Eye (tissue), 1 donor: ENCODE measurements around the gene DUS2.
"Not testable (repeated sequence)": the region's sequence is repeated elsewhere in the genome, so short reads cannot be mapped to it uniquely, and the experiment has no call there.

Experiments
- DNase-seq: peaks from one replicate; pipeline ENCODE4 v3.0.0-alpha.2; 2015

The DUS2 gene

DNA sequence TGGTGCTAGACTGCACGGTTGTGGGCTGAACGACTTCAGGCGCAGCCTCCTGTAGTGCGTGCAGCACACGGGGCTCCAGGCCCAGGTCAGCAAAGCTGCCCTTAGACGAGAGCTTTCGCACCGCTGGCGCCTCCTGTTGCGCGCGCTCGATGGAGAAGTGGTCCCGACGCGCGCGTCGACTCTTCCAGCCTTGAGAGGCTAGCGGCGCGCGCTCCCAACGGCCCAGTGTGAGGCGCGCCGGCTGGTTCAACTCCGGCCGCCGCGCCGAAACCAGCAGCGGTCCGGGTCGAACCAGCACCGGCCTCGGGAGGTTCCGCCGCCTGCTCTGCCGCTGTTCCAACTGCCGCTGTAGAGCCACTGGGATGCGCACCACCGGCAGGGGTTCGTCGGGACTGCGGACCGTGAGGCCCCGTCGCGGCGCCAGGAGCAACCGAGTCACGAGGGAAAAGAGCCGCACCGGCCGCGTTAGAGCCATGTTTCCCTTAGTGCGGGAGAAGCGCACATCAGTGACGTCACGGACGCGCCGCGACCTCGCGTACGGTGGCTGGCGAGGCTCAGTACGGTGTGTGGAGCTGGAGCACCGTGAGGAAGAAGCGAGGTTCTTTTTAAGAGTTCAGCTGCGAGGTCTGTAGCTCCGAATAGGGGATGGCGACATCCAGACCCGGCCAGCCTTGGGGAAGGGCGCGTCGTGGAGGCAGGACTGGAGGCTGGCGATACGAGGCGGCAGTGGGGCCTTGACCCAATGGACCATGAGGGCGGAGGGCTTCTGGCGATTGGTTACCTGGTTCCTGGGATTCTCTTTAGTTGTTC is at the start of gene DUS2, which contains the start of gene DDX28:
TSS of gene DUS2 (plus strand) at position 557 of the 810 bp plus-strand sequence. CDS start 14,740 bp downstream, outside the sequence.
TSS of gene DDX28 (minus strand) at position 505 of the 810 bp plus-strand sequence. CDS start at position 475, 30 bp downstream.
- peak; percentile 98 for DNase-seq

DNA sequence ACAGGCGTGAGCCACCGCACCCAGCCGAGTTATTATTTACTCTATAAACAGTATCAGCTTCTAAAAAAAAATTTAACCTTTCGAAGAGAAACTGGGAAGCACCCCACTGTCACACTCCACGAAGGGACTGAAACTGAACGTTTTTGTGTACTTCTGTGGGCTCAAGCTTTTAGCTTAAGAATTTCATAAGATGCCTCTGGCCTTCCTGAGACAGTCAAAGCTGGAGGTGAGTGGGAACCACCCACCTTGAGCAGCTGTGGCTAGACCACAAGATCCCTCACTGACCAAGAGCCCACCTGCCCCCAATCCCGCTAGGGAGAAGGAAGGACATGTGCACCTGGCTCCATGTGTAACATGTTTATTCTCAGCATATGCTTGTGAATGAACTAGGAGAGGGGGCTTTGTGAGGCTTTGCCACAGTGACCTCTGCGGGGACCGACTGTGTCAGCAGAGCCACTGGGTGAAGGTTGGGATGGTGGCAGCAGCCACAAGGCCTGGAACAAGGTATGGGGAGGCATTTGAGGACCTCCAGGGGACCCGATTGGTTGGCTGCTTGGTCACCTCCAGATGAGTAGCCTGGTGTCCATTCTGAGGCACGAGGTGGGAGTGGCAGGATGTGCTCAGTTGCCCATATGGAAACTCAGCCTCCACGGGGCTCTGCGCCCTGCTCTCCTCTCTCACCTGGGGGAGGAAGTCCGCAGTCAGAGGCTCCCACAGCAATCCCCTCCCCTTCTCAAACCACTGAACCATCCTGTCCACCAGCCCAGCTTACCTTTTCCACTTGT is 47.6 kb upstream of the DUS2 start:
- DNase-seq, result no peak

DNA sequence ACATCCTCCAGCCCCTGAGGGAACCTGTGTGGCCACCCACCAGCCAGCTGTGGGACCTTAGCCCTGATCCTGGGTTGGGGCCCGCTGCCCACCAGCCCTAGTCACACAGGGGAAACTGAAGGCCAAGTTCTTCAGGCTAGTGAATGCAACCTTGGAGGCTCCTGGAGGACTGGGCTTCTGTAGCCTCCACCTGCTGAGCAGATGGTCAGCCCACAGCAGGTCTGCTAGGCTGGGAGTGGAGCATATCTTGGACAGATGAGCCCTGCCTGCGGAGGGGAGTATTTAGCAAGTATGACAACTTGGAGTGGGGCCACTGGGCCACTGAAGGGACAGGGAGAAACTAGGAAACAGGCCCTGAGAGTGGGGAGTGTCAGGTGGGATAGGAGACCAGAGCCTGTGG is 46.9 kb upstream of the DUS2 start:
- no peak for DNase-seq

DNA sequence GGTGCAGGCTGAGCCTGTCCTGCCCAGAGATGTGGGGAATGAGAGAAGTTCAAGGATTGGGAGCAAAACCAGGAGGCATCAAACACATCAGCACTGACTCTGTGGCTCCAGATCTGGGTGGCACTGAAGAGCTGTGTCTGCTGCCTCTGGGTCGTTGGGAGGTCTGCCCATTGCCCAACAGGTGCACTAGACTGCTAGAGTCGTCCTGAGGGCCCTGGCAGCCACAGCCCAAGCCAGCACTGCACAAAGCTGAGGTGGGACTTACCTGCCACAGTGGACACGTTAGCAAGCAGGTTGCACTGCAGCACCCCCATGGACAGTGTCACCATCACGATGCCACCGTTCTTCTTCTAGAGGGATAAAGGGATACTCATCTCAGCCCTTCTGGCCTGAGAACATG is 46.1 kb upstream of the DUS2 start:
- DNase-seq, result no peak

DNA sequence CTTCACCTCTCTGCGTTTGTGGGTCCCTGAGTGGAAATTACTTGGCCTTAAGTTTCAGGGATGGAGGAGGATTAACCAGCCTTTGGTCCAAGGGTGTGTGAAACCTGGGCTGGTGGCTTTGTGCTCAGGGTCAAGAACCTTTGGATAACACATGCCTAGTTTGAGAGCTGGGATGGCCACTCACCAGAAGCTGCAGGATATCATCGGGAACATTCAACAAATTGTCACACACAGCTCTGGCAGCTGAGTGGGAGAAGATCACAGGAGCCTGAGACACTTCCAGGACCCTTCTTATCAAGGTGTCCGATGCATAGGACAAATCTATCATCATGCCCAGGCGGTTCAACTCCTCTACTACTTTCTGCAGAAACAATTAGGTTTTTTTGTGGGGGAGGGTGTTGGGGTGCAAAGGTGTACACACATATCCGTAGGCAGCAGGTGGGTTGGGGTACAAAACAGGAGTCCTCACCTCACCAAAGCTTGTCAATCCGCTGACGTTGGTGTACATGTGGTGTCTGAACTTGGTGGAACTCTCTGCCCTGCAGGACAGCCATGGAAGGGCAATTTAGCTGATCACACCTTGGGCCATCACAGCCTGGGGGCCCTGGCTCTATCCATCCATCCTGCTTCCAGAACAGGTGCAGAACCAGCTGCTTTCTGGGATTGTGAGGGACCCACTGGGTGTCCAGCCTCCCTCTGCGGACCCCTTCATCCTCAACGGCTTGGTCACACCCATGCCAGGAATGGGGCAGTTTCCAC is 45.4 kb upstream of the DUS2 start:
- no peak for DNase-seq

DNA sequence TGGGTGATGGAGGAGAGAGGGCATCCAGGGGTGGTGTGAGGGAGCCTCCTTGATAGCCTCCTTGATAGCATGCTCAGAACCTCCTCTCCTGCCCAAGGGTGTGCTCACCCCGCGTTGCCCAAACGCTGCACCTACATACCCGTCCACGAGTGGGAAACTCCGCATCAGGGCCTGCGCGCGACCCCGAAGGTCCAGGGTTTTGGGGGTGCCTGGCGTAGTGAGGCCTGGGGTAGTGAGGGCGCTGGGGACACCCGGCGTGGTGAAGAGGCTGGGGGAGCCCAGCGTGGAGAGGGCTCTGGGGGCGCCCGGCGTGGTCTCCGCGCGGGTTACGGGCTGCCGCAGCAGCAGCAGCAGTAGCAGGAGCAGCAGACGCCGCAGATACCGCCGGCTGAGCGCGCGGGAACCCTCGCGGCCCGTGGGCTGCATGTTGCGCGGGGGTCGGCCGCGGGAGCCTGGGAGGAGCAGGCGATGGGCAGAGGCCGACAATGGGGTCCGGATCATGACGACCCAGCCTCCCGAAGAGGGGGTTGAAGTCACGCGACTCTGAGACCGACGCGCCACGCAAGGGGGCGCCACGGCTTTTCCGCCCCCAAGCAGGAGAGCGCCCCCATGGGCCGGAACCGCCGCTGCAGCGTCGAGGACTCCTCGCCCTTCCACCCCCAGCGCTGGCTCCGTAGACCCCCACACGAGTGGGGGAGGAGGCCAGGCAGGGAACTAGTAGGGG is 43.0 kb upstream of the DUS2 start, which contains the start of gene DPEP3:
TSS of gene DPEP3 (minus strand) at position 545 of the 724 bp plus-strand sequence. CDS start at position 426, 119 bp downstream.
- DNase-seq, result no peak

DNA sequence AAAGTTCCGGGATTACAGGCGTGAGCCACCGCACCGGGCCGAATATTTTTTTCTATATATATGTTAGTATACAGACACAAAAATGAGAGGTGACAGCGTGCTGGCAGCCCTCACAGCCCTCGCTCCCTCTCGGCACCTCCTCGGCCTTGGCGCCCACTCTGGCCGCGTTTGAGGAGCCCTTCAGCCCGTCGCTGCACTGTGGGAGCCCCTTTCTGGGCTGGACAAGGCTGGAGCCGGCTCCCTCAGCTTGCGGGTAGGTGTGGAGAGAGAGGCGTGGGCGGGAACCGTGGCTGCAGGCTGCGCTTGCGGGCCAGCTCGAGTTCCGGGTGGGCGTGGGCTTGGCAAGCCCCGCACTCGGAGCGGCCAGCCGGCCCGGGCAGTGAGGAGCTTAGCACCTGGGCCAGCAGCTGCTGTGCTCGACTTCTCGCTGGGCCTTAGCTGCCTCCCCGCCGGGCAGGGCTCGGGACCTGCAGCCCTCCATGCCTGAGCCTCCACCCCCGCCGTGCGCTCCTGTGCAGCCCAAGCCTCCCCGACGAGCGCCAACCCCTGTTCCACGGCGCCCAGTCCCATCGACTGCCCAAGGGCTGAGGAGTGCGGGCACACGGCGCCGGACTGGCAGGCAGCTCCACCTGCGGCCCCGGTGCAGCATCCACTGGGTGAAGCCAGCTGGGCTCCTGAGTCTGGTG is 40.9 kb upstream of the DUS2 start:
- DNase-seq, result no peak

DNA sequence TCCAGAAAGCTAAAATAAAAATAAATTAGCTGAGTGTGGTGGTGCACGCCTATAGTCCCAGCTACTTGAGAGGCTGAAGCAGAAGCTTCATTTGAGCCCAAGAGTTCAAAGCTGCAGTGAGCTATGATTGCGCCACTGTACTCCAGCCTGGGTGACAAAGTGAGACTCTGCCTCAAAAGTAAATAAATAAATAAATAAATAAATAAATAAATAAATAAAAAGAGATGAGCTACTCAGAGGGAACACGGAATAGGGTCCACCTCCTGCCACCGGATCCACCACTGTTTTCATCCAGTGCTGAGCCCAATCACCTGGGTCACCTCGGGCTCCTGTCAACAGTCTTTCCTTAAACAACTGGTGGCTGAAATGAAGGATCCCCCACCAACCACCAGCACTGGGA is 36.1 kb upstream of the DUS2 start:
- no peak for DNase-seq

DNA sequence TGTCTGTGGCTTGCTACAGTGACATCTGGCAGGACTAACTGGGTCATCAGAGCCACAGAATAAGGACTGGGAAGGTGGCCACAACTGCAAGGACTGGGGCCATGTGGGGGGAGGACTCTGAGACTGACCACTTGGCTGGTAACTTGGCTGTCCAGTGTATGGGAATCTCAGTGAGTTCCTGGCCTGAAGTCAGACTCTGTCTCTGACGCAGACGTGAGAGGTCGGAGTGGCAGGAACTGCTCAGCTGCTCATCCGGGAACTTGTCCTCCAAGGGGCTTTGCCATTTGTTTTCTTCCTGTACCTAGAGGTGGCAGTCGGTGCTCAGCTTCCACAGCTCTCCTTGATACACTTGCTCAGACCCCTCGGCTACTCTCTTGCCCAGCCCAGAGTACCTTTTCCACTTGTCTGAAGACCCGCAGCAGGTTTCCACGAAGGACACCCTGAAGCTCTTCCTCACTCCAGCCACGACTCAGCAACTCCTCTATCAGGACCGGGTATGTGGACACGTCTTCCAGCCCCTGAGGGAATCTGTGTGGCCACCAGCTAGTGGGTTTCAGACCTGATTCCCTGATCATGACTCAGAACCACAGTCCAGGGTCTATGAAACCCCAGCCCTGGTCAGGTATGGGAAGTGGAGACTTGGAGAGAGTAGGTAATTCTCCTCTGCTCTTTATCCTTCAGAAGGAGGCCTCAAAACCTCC is 35.5 kb upstream of the DUS2 start:
- no peak for DNase-seq

DNA sequence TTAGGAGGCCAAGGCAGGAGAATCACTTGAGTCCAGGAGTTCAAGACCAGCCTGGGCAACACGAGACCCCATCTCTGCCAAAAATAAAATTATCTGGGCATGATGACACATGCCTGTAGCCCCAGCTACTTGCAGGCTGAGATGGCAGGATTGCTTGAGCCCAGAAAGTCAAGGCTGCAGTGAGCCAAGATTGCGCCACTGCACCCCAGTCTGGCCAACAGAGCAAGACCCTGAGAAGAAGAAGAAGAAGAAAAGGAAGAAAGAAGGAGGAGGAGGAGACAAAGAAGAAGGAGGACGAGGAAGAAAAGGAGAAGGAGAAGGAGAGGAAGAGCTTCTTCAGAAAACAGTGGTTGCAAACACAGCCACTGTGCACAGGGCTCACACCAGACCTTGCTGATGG is 34.4 kb upstream of the DUS2 start:
- DNase-seq, result no peak

DNA sequence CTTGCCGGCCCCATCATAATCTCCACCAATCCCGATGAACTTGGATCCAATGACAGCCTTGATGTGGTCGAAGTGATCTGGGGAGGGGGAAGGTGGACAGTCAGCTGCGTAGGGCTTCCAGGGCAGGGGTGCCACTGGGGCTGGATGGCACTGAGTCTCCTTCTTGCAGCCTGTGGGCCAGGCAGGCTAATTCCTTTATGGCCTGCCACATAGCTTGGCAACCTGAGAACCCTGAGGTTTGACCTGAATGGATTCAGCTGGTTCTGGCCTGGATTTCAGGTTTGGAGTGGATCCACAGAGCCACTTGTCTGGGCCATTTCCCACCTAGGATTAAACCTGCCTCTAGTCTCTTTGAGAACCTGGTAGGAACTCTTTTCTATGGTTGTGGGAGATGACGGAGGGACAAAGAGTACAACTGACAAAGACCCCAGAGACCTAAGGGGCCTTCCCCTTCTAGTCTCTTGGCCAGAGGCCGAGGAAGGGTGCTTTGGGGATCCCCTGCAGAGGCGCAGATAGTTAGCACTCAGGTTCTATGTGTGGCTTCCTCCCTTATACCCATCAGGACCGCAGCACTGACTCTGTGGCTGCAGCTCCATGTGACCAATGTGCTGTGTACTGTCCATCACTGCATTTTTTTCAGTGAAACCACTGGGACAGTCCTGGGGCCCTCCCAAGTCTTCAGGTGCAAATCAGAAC is 33.6 kb upstream of the DUS2 start:
- no peak for DNase-seq

DNA sequence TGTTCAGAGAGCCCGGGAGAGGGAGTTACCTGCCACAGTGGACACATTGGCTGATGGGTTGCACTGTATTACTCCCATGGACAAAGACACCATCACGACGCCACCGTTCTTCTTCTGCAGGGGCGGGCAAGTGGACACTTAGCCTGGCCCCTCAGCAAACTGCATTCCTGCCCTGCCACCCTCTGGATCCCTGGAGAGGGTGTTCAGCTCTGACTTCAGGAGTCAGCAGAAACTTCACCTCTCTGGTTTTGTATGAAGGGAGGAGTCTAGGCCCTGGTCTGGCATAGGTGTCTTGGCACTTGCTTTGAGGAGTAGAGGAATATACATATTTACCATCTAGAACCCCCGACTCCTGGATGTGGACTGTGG is 33.1 kb upstream of the DUS2 start:
- DNase-seq, result no peak

DNA sequence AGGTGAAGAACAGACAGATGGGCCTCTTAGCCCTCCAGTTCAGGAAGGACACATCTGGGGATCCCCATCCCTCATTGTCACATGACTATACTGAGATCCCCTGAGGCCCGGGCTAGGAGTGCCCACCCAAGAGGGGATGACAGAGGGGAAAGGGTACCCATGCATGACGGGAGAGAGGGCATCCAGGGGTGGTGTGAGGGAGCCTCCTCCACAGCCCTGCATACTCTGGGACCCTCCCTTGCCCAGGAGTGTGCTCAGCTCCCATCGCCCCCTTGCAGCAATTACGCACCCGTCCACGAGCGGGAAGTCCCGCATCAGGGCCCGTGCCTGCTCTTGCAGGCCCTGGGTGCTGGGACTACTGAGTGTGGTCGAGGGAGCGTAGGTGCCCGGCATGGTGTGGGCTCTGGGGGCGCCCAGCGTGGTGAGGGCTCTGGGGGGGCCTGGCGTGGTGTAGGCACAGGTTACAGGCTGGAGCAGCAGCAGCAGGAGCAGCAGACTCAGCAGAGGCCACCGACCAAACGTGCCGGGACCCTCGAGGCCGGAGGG is 30.4 kb upstream of the DUS2 start:
- no peak for DNase-seq

DNA sequence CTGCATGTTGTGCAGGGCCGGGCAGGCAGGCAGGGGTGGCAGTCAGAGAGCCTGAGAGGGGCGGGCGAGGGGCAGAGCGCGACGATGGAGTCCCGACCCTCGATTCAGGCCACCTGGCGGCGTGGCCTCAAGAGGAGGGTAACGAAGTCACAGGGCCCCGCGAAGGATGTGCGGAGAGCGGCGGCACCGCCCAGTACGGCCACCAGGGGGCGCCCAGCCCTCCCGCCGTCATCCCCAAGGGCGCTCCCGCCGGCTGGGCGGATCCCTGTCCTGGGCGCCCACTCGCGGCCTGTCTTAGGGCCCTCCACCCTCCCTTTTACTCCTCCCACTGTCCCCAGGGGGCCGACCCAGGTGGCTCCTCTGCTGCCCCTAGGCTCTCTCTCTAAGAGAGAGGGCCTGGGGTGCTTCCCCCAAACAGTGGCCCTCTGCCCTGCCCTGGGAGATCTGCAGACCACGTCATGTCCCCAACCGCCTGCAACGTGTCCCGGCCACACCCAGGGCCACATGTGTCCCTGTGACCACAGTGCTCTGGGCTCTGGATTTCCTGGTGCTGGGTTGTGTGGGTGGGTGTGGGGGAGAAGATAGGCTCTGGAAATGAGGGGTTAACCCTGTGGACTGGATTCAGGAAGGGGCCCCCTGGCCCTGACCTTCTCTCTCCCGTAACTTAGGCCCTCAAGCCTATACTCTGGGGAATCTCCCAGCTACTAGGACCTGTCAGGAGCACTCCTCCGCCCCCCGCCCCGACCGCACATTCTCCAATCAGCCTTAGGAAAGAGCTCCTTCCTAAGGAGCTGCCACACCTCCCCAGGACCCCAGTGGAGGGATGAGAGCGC is 29.7 kb upstream of the DUS2 start:
- DNase-seq, result peak; percentile 86

DNA sequence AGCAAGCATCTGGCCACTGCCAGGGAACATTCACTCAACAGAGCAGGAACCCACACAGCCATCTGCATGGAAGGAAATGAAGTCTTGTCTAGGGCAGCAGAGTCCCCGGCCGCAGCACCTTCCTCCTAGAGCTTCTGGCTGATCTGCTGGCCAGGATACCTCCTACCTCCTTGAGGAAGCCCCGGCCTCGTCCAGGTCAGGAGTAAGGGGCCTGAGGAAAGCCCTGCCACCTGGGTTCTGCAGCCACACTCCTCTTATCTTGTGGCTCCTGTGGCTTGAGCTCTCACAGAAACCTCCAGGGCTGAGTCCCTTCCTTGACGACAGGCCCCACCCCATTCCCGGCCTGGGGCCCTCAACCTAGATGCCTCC is 29.1 kb upstream of the DUS2 start:
- DNase-seq, result not testable (repeated sequence)

DNA sequence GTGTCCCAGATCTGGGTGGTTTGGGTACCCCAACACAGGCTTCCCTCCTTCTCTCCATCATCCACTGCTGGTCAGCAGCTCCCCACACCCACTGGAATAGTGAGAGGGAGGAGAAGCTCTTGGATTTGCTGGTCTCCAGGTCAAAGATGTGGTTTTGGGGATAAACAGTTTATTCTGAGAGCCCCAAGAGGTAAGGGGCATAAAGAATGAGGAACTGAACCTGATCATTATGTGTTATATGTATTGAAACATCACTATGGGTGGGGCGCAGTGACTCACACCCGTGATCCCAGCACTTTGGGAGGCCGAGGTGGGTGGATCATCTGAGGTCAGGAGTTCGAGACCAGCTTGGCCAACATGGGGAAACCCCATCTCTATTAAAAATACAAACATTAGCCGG is 27.7 kb upstream of the DUS2 start:
- DNase-seq, result no peak

DNA sequence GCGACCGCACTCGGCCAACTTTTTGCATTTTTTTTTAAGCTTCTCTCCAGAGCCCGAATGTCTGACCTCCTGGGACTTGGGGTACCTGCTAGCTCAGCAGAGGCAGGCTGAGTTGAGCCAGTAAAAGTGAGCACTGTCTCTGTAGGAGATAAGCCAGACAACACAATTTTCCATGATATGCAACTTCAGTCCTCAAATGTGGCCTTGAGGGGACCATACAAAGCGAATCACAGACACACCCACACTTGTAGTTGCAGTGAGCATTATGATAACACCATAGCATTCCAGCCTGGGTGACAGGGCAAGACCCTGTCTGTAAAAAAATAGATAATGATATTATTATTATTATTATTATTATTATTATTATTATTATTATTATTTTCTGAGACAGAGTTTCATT is 26.4 kb upstream of the DUS2 start:
- DNase-seq, result no peak

DNA sequence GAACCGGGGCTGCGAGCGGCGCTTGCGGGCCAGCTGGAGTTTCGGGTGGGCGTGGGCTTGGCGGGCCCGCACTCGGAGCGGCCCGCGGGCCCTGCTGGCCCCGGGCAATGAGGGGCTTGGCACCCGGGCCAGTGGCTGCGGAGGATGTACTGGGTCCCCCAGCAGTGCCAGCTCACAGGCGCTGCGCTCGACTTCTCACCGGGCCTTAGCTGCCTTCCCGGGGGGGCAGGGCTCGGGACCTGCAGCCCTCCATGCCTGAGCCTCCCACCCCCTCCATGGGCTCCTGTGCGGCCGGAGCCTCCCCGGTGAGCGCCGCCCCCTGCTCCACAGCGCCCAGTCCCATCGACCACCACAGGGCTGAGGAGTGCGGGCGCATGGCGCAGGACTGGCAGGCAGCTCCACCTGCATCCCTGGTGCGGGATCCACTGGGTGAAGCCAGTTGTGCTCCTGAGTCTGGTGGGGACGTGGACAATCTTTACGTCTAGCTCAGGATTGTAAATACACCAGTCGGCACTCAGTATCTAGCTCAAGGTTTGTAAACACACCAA is 24.8 kb upstream of the DUS2 start:
- not testable (repeated sequence) for DNase-seq
